Gastrocnemius medialis (tissue), 4 donors: ENCODE results near the gene NSMF. TPM values are rescaled to one million over a fixed set of nuclear protein-coding genes. Genes with fewer than 3 reads are reported as not detected.

Experiments used
- ATAC-seq, 2 donors: fragments of 150-250 bp; one replicate each; pipeline ENCODE4 v1.9.1; 2016
- DNase-seq, 2 donors: peaks; one replicate each; pipeline ENCODE4 v3.0.0-alpha.2; 2019
- H3K27ac ChIP-seq, 4 donors: fragments of 200-600 bp; sonication (generic); 1 replicate in 1 of 4; 2 replicates in 3 of 4; pipeline ENCODE4 v1.5.1; 2016 to 2018; ENCODE audit warnings: mild to moderate bottlenecking in 2 of 4, moderate library complexity in 1 of 4
- H3K27me3 ChIP-seq, 3 donors: fragments of 200-600 bp; sonication (generic) in 2 of 3; 1 replicate in 1 of 3; 2 replicates in 2 of 3; pipeline versions ENCODE4 v1.5.1 to v1.6.0; 2016 to 2019; ENCODE audit warnings: mild to moderate bottlenecking in 1 of 3, moderate library complexity in 1 of 3
- H3K36me3 ChIP-seq, 2 donors: fragments of 200-600 bp; sonication (generic) in 1 of 2; one replicate each; pipeline ENCODE4 v1.5.1; 2017 to 2018
- H3K4me1 ChIP-seq, 2 donors: fragments of 200-600 bp; sonication (generic) in 1 of 2; one replicate each; pipeline ENCODE4 v1.5.1; 2016 to 2017; ENCODE audit warnings: mild to moderate bottlenecking in 2 of 2
- H3K4me3 ChIP-seq, 4 donors: fragments of 200-600 bp; sonication (generic) in 3 of 4; 1 replicate in 1 of 4; 2 replicates in 3 of 4; pipeline ENCODE4 v1.5.1; 2016 to 2019; ENCODE audit warnings: mild to moderate bottlenecking in 2 of 4
- H3K9me3 ChIP-seq, 3 donors: fragments of 200-600 bp; sonication (generic) in 2 of 3; 1 replicate in 1 of 3; 2 replicates in 2 of 3; pipeline ENCODE4 v1.5.1; 2016 to 2019
- CTCF ChIP-seq, 5 experiments: fragments of 450-650 bp in 3 of 5; fragments of 200-600 bp in 2 of 5; sonication (generic) in 2 of 5; IDR thresholded peaks in 4 of 5; conservative IDR thresholded peaks in 1 of 5; 1 replicate in 4 of 5; 2 replicates in 1 of 5; pipeline ENCODE4 v1.5.1; 2016 to 2019; ENCODE audit warnings: antibody characterized with exemption in 5 of 5, mild to moderate bottlenecking in 3 of 5, moderate library complexity in 3 of 5
- POLR2A ChIP-seq, 2 donors: fragments of 450-650 bp; IDR thresholded peaks; one replicate each; pipeline ENCODE4 v1.6.1; 2017; ENCODE audit warnings: antibody characterized with exemption in 2 of 2, mild to moderate bottlenecking in 2 of 2, moderate library complexity in 2 of 2
- in situ Hi-C, 4 donors: fragments of 200-750 bp; cut with MboI; loops; one replicate each; pipeline versions ENCODE4 v1.15.0 to v1.8.0; 2017; ENCODE audit warnings: low sequenced_read_pairs in 4 of 4
- intact Hi-C: fragments of 100-400 bp; cut with DNase I; formaldehyde crosslinking; loops from one replicate; pipeline ENCODE4 v1.15.1; 2023; ENCODE audit warnings: low total_unique reads
- total RNA-seq, 4 donors: library from RNA; depleted of rRNA; stranded (reverse); fragments of >200 nt; gene quantifications; one replicate each; pipeline versions ENCODE4 v1.1.0 to v1.2.3, GENCODE V29; 2016

NSMF gene
- total RNA-seq, 4 donors from 2014 or later, result 4.4 to 8.4 (median 7.1) TPM

DNA sequence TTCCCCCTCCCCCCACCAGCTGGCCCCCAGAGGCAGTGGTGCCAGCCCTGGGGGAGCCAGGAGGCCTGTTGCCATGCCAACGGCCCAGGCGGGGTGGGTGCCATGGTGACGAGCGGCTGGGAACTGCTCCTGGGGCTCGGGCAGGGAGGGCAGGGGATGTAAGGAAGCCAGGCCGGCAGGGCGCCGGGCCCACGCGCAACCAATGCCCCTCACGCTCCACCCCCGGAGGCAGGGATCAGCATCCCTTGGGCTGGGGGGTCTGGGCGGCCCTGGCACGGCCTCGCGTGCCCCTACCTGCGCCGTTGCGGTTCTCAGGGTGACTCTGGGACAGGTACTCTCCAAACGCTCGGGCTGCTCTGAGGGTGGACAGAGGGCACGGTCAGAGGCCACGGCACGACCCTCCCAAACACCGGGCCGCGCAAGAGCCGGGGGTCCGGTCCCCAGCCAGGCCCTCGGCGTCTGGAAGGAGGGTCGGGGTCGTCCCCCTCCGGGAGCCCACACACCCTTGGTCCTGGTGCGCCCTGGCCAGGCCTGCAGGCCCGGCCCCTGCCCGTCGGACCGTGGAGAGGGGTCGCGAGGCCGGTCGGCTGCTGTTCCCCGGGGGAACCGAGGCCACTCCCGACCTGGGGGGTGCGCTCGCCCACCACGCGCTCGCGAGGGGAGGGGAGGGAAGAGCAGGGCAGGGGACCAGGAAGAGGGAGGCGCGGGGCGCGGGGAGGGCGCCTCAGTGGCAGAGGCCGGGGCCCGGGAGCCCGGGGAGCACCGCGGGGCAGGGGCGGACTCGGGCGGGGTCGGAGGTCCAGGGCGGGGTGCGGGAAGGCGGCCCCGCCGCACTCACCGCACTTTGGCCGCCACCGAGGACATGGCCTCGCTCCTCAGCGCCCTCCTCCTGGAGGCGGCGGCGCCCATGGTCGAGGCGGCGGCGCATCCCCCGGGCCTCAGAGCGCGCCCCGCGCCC, 661 bp downstream of the NSMF start:
- H3K27ac ChIP-seq, result peak overlapping the region; percentile 21 to 41 (median 22)
- H3K4me1 ChIP-seq, result peaks cover 10 to 11% of the 10 kb centered on the region in 2 donors

GRCh38 chr9:137457406-137458193, 1.5 kb downstream of the NSMF start:
- Histone ChIP-seq H3K27ac (no peak overlapping the region), H3K36me3 (peaks cover 0 to 6% of the 10 kb centered on the region in 2 donors), H3K4me3 (peak overlapping the region in 1 of 4 donors; percentile 54), H3K4me1 (peaks cover 10 to 11% of the 10 kb centered on the region in 2 donors), H3K9me3 (no peaks in the 10 kb centered on the region), H3K27me3 (no peaks in the 10 kb centered on the region)
- DNase-seq, result peak in 1 of 2 donors; percentile 11
- TF ChIP-seq CTCF (IDR thresholded peaks at IDR 0.05 in 4 of 5, conservative IDR thresholded peaks at IDR 0.05 in 1 of 5), result no peak
- no peak for TF ChIP-seq POLR2A (IDR thresholded peaks at IDR 0.05)
- no peak for ATAC-seq
- intact Hi-C loops (no loop called here), in situ Hi-C loops (no loop called here)

More for the DNA sequence above, 661 bp downstream of the NSMF start:
- peak; percentile 23 to 26 for ATAC-seq
- Histone ChIP-seq H3K4me3 (peak overlapping the region; percentile 51 to 63 (median 54)), H3K27me3 (no peaks in the 10 kb centered on the region), H3K36me3 (peaks cover 0 to 11% of the 10 kb centered on the region in 2 donors), H3K9me3 (no peaks in the 10 kb centered on the region)
- TF ChIP-seq CTCF (IDR thresholded peaks at IDR 0.05 in 4 of 5, conservative IDR thresholded peaks at IDR 0.05 in 1 of 5) (no peak), POLR2A (IDR thresholded peaks at IDR 0.05) (no peak)
- in situ Hi-C loops, result no loop called here
- intact Hi-C loops, result loop anchor here (1.0 kb wide), 1 partner anchor 35 kb away; the partner anchor contains the start of genes EXD3 and NOXA1
- DNase-seq, result peak in 1 of 2 donors; percentile 19

DNA sequence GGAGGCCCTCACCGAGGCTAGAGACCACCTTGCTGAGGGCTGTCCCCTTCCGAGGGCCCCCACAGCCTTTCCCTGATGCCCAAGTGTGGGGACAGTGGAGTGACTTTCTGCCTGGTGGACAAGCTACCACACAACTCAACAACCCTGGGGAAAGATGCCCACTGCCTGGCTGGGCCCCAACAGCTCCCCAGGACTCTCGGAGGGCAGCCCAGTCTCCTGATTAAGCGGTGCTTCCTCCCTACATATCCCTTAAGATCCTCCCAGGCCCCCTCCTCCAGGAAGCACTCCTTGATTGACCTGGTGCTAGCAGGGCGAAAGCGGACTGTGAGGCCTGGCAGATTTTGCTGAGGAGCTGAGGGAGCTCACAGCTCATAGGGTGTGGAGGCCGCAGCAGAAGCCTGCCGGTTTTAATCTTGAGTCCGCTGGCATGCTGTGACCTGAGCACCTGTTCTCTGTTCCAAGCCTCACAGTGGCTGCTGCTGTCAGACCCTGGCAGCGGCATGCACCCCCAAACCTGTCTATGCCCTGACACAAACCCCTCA, 2.2 kb downstream of the NSMF start:
- peaks cover 10 to 11% of the 10 kb centered on the region in 2 donors for H3K4me1 ChIP-seq
- H3K9me3 ChIP-seq, result no peaks in the 10 kb centered on the region
- DNase-seq, result peak in 1 of 2 donors; percentile 11
- no peak overlapping the region for H3K4me3 ChIP-seq
- intact Hi-C loops, result no loop called here
- H3K36me3 ChIP-seq, result peaks cover 0 to 6% of the 10 kb centered on the region in 2 donors
- TF ChIP-seq POLR2A (IDR thresholded peaks at IDR 0.05) (no peak), CTCF (IDR thresholded peaks at IDR 0.05 in 4 of 5, conservative IDR thresholded peaks at IDR 0.05 in 1 of 5) (no peak)
- no peaks in the 10 kb centered on the region for H3K27me3 ChIP-seq
- no peak for ATAC-seq
- in situ Hi-C loops, result no loop called here
- H3K27ac ChIP-seq, result no peak overlapping the region

DNA sequence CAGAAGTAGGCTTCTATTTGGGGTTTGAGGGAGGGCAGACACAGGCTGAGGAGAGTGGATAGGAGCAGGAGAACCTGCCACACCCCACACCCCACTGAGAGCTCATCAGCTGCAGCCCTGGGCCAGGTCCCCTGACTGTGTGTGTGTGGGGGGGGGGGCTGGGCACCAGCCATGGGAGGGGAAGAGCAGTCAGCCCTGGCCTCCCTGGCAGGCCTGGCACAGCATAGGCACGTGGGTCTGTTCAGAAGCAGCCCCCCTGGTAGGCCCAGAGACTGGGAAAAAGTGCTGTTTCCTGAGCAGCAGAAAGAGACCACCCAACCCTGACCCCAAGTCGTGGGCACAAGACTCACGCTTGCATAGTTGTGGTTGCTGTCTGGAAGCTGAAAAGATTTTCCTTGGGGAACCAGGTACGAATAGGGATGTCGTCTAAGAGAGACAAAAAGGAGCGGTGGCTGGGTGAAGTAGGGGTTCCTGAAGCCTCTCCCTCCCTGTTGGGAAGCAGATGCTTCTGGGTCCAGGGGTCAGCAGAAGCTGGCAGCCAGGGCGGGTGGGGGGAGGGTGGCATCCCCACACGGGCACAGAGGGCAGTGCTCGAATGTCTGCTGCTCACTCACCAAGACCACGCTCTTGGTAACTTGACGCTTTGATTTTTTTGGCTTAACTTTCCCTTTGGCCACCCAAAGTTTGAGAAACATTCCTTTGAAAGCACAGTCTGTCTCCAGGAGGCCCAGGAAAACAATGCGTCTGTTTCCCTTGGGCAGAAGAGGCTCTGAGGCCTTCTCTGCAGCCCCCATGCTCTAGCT, 2.9 kb downstream of the NSMF start:
- peaks cover 0 to 6% of the 10 kb centered on the region in 2 donors for H3K36me3 ChIP-seq
- no peaks in the 10 kb centered on the region for H3K27me3 ChIP-seq
- no peaks in the 10 kb centered on the region for H3K9me3 ChIP-seq
- in situ Hi-C loops, result no loop called here
- ATAC-seq, result no peak
- peaks cover 10 to 11% of the 10 kb centered on the region in 2 donors for H3K4me1 ChIP-seq
- no peak for TF ChIP-seq POLR2A (IDR thresholded peaks at IDR 0.05)
- TF ChIP-seq CTCF (IDR thresholded peaks at IDR 0.05 in 4 of 5, conservative IDR thresholded peaks at IDR 0.05 in 1 of 5), result no peak
- H3K27ac ChIP-seq, result no peak overlapping the region
- no peak overlapping the region for H3K4me3 ChIP-seq
- intact Hi-C loops, result no loop called here
- DNase-seq, result peak in 1 of 2 donors; percentile 6
